ENCODE results near the gene CPEB4. TPM values are rescaled to one million over a fixed set of nuclear protein-coding genes. Genes with fewer than 3 reads are reported as not detected.

CPEB4 gene
- total RNA-seq, 1 experiment from 2014 or later, result 86.7 TPM

DNA sequence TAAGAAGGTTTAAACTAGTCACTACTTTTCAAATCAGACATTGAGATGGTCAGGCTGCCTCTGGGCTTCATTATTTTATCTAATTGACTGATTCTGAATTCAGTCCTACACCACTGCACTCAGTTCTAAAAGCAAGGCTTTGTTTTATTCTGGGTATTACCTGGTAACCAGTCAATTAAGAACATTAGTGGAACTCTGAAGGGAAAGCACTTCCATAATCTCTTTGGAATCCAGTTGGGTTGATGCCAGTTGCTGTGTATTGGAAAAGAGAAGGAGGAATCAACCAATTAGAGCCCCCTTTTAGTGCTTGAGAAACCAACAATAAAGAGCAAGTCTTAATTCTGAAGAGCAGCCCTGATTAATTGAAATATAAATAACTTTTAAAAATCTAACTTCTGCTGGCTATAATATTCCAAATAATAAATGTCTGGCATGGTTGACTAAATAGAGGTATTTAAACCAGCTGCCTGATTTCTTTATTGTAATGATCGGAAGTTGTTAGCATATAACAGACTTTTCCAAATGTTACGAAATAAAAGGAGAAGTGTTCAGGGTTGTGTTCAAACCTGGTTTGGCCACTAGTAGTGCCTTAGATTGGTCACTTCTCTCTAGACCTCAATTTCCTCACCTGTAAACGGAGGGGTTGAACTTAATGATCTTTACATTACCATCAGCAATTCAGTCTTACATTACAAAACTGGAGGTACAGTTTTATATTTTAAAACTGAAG is 32.0 kb downstream of the CPEB4 start:
- DNase-seq (ENCODE audit: unreplicated experiment), result no peak
- no TSS peak for BruUV-seq (replicated peaks)
- no peak overlapping the region for H3K27ac Mint-ChIP-seq (ENCODE audit: low read depth, unreplicated experiment)

DNA sequence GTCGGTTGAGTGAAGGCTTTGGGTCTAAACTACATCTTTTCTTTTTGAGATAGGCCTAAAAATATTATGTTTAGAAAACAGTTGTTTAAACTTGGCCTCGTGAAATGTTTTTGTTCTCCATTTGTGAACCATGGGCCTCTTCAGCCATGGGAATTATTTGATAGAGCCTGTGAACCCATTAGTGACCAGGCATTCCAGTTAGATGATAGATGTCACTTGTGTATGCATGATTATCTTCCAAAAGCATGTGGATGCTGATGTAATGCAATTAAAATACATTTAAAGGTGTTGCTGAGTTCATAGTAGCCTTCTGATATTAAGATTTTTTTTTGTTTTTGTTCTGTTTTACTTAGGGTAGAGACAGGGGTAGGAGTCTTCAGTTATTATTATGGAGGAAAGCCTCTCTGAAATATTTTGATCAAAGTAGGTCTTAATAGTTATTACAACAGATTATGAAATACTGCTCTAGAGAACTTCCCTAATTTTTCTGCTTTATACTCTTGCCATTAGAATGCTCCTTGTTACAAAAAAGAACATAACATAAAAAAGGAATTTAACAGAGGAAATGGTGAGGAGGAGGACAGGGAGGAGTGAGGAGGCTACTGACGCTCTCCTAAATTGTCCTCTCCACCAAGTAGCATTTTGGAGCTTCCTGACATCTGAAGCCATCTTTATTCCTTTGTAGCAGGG is 32.9 kb downstream of the CPEB4 start:
- TF ChIP-seq, protein P1, sequence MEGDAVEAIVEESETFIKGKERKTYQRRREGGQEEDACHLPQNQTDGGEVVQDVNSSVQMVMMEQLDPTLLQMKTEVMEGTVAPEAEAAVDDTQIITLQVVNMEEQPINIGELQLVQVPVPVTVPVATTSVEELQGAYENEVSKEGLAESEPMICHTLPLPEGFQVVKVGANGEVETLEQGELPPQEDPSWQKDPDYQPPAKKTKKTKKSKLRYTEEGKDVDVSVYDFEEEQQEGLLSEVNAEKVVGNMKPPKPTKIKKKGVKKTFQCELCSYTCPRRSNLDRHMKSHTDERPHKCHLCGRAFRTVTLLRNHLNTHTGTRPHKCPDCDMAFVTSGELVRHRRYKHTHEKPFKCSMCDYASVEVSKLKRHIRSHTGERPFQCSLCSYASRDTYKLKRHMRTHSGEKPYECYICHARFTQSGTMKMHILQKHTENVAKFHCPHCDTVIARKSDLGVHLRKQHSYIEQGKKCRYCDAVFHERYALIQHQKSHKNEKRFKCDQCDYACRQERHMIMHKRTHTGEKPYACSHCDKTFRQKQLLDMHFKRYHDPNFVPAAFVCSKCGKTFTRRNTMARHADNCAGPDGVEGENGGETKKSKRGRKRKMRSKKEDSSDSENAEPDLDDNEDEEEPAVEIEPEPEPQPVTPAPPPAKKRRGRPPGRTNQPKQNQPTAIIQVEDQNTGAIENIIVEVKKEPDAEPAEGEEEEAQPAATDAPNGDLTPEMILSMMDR (IDR thresholded peaks at IDR 0.05; ENCODE audit: unreplicated experiment), result no peak
- no peak for DNase-seq (ENCODE audit: unreplicated experiment)
- H3K27me3 Mint-ChIP-seq (ENCODE audit: insufficient read depth, unreplicated experiment), result no peaks in the 10 kb centered on the region
- BruUV-seq (replicated peaks), result no TSS peak
- intact Hi-C loops (cut with micrococcal nuclease), result no loop called here
- POLR2A ChIA-PET, result interaction anchor here (1.0 to 1.2 kb wide), 3 partner anchors 15 to 305 kb away, joined by 3 read pairs; partner anchors contain the start of genes BOD1 and CPEB4
- H3K4me1 Mint-ChIP-seq (ENCODE audit: insufficient read depth, unreplicated experiment), result peaks cover 31% of the 10 kb centered on the region
- CTCF ChIA-PET, result no interaction called here
- peaks cover 26% of the 10 kb centered on the region for H3K36me3 Mint-ChIP-seq (ENCODE audit: insufficient read depth, unreplicated experiment)
- no peak overlapping the region for H3K4me3 Mint-ChIP-seq (ENCODE audit: unreplicated experiment)
- H3K27ac Mint-ChIP-seq (ENCODE audit: low read depth, unreplicated experiment), result peak overlapping the region; percentile 82
- H3K9me3 Mint-ChIP-seq (ENCODE audit: unreplicated experiment), result no peaks in the 10 kb centered on the region

More for the DNA sequence above, 32.0 kb downstream of the CPEB4 start:
- Mint-ChIP-seq H3K36me3 (ENCODE audit: insufficient read depth, unreplicated experiment) (peaks cover 30% of the 10 kb centered on the region), H3K4me3 (ENCODE audit: unreplicated experiment) (no peak overlapping the region), H3K4me1 (ENCODE audit: insufficient read depth, unreplicated experiment) (peaks cover 25% of the 10 kb centered on the region), H3K9me3 (ENCODE audit: unreplicated experiment) (no peaks in the 10 kb centered on the region), H3K27me3 (ENCODE audit: insufficient read depth, unreplicated experiment) (no peaks in the 10 kb centered on the region)
- ChIA-PET CTCF (no interaction called here), POLR2A (interaction anchor here (0.6 to 9.5 kb wide), 7 partner anchors 16 to 154 kb away, joined by 3 to 149 read pairs (median 3); partner anchors contain the start of gene CPEB4)
- intact Hi-C loops (cut with micrococcal nuclease), result no loop called here
- TF ChIP-seq, protein P1 (IDR thresholded peaks at IDR 0.05; ENCODE audit: unreplicated experiment), result no peak

DNA sequence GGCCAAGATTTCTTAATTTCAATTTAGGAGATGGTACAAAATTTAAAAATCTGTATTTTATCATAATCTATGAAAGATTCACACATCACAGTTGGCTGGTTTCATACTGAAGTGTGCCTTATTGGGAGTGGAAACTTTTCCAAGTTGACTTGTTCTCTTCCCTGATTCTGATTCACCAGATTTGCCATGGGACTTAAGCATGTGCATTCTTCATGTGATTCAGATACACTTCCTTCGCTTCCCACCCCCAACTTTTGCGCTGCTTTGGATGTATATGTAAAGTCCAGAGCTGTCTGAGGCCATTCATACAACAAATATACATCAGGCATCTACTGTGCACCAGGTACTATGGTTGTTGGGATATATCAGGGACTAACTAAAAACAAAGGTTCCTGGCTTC is 34.4 kb downstream of the CPEB4 start:
- CTCF ChIA-PET, result interaction anchor here (1.0 to 1.1 kb wide), 2 partner anchors 217 to 304 kb away, joined by 3 read pairs; no protein-coding TSS in a partner anchor
- POLR2A ChIA-PET, result interaction anchor here (0.5 to 1.5 kb wide), 4 partner anchors 30 to 306 kb away, joined by 3 to 5 read pairs (median 3); partner anchors contain the start of gene BOD1
- intact Hi-C loops (cut with micrococcal nuclease), result no loop called here

More for the DNA sequence above, 34.4 kb downstream of the CPEB4 start:
- peaks cover 37% of the 10 kb centered on the region for H3K36me3 Mint-ChIP-seq (ENCODE audit: insufficient read depth, unreplicated experiment)
- no peak overlapping the region for H3K27ac Mint-ChIP-seq (ENCODE audit: low read depth, unreplicated experiment)
- H3K4me1 Mint-ChIP-seq (ENCODE audit: insufficient read depth, unreplicated experiment), result peaks cover 40% of the 10 kb centered on the region
- TF ChIP-seq, protein P1 (IDR thresholded peaks at IDR 0.05; ENCODE audit: unreplicated experiment), result no peak
- no peaks in the 10 kb centered on the region for H3K9me3 Mint-ChIP-seq (ENCODE audit: unreplicated experiment)
- BruUV-seq (replicated peaks), result no TSS peak
- no peak for DNase-seq (ENCODE audit: unreplicated experiment)
- H3K27me3 Mint-ChIP-seq (ENCODE audit: insufficient read depth, unreplicated experiment), result no peaks in the 10 kb centered on the region
- no peak overlapping the region for H3K4me3 Mint-ChIP-seq (ENCODE audit: unreplicated experiment)

Measured in MCF 10A (cell line).